Stomach (tissue), 9 donors: ENCODE data around the gene GUK1. TPM values are rescaled to one million over a fixed set of nuclear protein-coding genes. Genes with fewer than 3 reads are reported as not detected.

ENCODE experiments used
- DNase-seq, 2 donors: peaks; one replicate each; pipeline versions ENCODE4 v3.0.0 to v3.0.0-alpha.2; 2013 to 2019
- H3K27ac ChIP-seq, 5 donors: fragments of 200-600 bp in 4 of 5; sonication (generic) in 4 of 5; one replicate each; pipeline ENCODE4 v1.5.1; 2013 to 2019; ENCODE audit warnings: mild to moderate bottlenecking in 1 of 5, moderate library complexity in 1 of 5
- H3K27me3 ChIP-seq, 3 donors: fragments of 200-600 bp; sonication (generic); one replicate each; pipeline ENCODE4 v1.5.1; 2017 to 2019; ENCODE audit warnings: mixed run types in 1 of 3
- H3K36me3 ChIP-seq, 4 donors: fragments of 200-600 bp; sonication (generic); 1 replicate in 3 of 4; 2 replicates in 1 of 4; pipeline ENCODE4 v1.5.1; 2016 to 2019
- H3K4me1 ChIP-seq, 4 donors: fragments of 200-600 bp; sonication (generic); one replicate each; pipeline ENCODE4 v1.5.1; 2016 to 2019
- H3K4me3 ChIP-seq, 4 donors: fragments of 200-600 bp; sonication (generic) in 3 of 4; one replicate each; pipeline ENCODE4 v1.5.1; 2016 to 2019; ENCODE audit warnings: mild to moderate bottlenecking in 1 of 4
- H3K9me3 ChIP-seq, 4 donors: fragments of 200-600 bp; sonication (generic); one replicate each; pipeline ENCODE4 v1.5.1; 2016 to 2019
- EP300 ChIP-seq: sonication (generic); formaldehyde crosslinking; IDR thresholded peaks from one replicate; pipeline ENCODE4 v1.6.1; 2017; ENCODE audit warnings: antibody characterized with exemption
- POLR2A ChIP-seq, 4 donors: fragments of 450-650 bp; IDR thresholded peaks; one replicate each; pipeline ENCODE4 v1.6.1; 2016; ENCODE audit warnings: antibody characterized with exemption in 4 of 4, control low read depth in 2 of 4, mild to moderate bottlenecking in 1 of 4, moderate library complexity in 1 of 4
- POLR2AphosphoS5 ChIP-seq, 3 donors: sonication (generic); formaldehyde crosslinking; IDR thresholded peaks; one replicate each; pipeline ENCODE4 v1.6.1; 2016; ENCODE audit warnings: antibody characterized with exemption in 3 of 3
- WGBS, 5 donors: extraction: QIAGEN DNeasy Blood & Tissue Kit in 3 of 5; methylation state at CpG; one replicate each; pipeline versions ENCODE4 v1.1.5 to v1.1.7; 2013 to 2018; 5-methylcytosine and 5-hydroxymethylcytosine counted together
- intact Hi-C: fragments of 100-400 bp; cut with DNase I; formaldehyde crosslinking; loops from one replicate; pipeline ENCODE4 v1.15.1; 2023; ENCODE audit warnings: low total_unique reads
- polyA plus RNA-seq, 3 donors: library from polyadenylated mRNA; stranded (reverse); fragments of 200-250 nt; gene quantifications; one replicate each; pipeline ENCODE4 v1.2.3, GENCODE V29; 2013
- total RNA-seq, 5 donors: library from RNA; depleted of rRNA; stranded (reverse); fragments of >200 nt; gene quantifications; one replicate each; pipeline versions ENCODE4 v1.1.0 to v1.2.3, GENCODE V29; 2014 to 2016
- TF ChIP-seq, protein P1 (sequence below), 7 experiments: fragments of 450-650 bp in 4 of 7; fragments of 200-600 bp in 3 of 7; sonication (generic) in 3 of 7; IDR thresholded peaks; one replicate each; pipeline ENCODE4 v1.5.1; 2016 to 2019; ENCODE audit warnings: antibody characterized with exemption in 7 of 7, control low read depth in 2 of 7, mild to moderate bottlenecking in 1 of 7
- donor health status: healthy with polysubstance abuse.
- donor health status: Bipolar disorder and iron deficiency.
- donor health status: healthy.

GUK1 gene
- total and polyA plus RNA-seq, 8 donors, result 179 to 613 (median 282) TPM

DNA sequence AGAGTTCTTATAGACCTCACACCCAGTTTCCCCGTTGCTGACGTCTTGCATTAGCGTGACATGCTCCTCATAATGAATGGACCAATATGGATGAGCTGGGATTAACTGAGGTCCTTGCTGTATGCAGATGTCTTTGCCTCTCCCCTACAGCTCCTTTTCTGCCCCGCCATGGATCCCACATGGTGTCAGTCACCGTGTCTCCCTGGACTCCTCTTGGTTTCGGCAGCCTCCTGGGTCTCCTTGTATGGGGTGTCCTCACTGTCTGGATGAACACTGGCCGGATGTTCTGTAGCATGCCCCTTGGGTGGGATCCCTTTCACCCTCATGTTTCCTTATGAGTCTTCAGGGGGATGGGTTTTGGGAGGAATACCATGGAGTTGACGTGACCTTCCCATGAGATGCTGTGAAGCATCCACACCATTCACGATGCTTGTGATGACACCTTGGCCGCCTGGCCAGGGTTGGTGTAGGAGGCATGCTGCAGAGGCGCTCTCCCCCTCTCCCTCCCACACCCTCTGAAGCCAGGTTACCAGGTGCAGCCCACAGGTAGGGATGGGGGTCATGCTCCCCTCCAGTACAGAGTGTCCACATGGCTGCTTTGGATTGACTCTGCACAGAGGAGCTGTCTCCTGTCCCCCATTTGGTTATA lies 14.1 kb downstream of the GUK1 start:
- WGBS, 5 donors, result 91 to 95% (median 92%) methylated on average over 8 to 11 of the region's 11 CpGs
- H3K27me3 ChIP-seq, result peaks cover 0 to 4% (median 0%) of the 10 kb centered on the region in 3 donors
- H3K36me3 ChIP-seq, result peaks cover 0 to 7% (median 3%) of the 10 kb centered on the region in 4 donors
- H3K9me3 ChIP-seq, result no peaks in the 10 kb centered on the region
- H3K4me3 ChIP-seq, result no peak overlapping the region
- DNase-seq, result no peak
- intact Hi-C loops, result no loop called here
- no peak overlapping the region for H3K27ac ChIP-seq
- TF ChIP-seq EP300 (no peak), POLR2A (IDR thresholded peaks at IDR 0.05) (no peak), POLR2AphosphoS5 (IDR thresholded peaks at IDR 0.05) (no peak)
- TF ChIP-seq, protein P1, sequence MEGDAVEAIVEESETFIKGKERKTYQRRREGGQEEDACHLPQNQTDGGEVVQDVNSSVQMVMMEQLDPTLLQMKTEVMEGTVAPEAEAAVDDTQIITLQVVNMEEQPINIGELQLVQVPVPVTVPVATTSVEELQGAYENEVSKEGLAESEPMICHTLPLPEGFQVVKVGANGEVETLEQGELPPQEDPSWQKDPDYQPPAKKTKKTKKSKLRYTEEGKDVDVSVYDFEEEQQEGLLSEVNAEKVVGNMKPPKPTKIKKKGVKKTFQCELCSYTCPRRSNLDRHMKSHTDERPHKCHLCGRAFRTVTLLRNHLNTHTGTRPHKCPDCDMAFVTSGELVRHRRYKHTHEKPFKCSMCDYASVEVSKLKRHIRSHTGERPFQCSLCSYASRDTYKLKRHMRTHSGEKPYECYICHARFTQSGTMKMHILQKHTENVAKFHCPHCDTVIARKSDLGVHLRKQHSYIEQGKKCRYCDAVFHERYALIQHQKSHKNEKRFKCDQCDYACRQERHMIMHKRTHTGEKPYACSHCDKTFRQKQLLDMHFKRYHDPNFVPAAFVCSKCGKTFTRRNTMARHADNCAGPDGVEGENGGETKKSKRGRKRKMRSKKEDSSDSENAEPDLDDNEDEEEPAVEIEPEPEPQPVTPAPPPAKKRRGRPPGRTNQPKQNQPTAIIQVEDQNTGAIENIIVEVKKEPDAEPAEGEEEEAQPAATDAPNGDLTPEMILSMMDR (IDR thresholded peaks at IDR 0.05), result no peak
- peaks cover 23 to 41% (median 33%) of the 10 kb centered on the region in 4 donors for H3K4me1 ChIP-seq

DNA sequence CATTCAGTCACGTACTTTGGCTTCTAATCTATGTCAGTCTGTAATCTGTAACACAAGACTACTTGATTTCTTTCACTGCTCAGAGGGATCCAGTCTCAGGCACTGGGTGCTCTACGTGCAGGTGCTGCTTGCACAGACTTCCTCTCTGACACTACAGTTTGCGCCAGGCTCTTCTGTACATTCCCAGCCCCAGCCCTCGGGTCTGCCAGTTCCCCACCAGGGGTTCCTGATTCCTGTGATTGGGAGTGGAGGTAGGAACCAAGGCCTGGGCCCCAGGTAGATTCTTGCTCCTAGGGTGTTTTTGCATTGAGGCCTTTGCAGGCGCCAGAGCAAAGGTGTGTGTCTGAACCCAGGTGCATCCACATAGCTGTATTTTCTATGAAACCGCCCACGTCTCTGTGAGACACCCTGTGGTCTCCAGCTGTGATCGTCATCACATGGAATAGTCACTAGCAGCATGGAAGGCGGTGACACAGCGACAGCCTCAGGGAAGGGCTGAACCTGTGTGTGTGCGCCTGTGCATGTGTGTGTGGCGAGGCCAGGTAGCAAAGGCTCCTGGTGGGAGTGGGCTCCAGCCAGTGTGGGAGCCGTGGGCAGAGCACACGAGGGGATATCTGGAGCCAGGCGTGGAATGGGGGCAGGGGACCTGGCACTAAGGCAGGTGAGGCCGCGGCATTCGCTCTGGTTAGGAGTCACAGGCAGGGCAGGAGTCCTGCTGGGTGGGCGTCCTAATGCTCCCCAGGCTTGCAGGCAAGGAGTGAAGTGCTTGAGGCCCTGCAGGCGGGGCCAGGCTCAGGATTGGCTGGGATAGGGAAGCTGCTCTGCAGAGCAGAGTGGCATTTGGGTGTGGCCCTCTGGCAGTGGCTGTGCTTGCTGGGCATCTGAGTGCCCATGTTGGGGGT lies 14.8 kb downstream of the GUK1 start:
- peaks cover 16 to 36% (median 26%) of the 10 kb centered on the region in 4 donors for H3K4me1 ChIP-seq
- intact Hi-C loops, result no loop called here
- TF ChIP-seq EP300 (no peak), POLR2A (IDR thresholded peaks at IDR 0.05) (no peak), POLR2AphosphoS5 (IDR thresholded peaks at IDR 0.05) (no peak)
- TF ChIP-seq, protein P1 (IDR thresholded peaks at IDR 0.05), result no peak
- H3K9me3 ChIP-seq, result no peaks in the 10 kb centered on the region
- H3K36me3 ChIP-seq, result peaks cover 0 to 2% (median 0%) of the 10 kb centered on the region in 4 donors
- DNase-seq, result no peak
- WGBS, 5 donors, result 69 to 78% (median 72%) methylated on average over 19 to 20 of the region's 20 CpGs
- no peak overlapping the region for H3K4me3 ChIP-seq
- H3K27ac ChIP-seq, result no peak overlapping the region
- H3K27me3 ChIP-seq, result peaks cover 0 to 4% (median 0%) of the 10 kb centered on the region in 3 donors

- no peak for DNase-seq
- TF ChIP-seq POLR2AphosphoS5 (IDR thresholded peaks at IDR 0.05), result no peak
- TF ChIP-seq, protein P1 (IDR thresholded peaks at IDR 0.05), result no peak
- no peak for TF ChIP-seq EP300
- Histone ChIP-seq H3K27ac (no peak overlapping the region), H3K27me3 (peaks cover 0 to 4% (median 0%) of the 10 kb centered on the region in 3 donors), H3K36me3 (no peaks in the 10 kb centered on the region), H3K9me3 (no peaks in the 10 kb centered on the region), H3K4me1 (peaks cover 8 to 30% (median 16%) of the 10 kb centered on the region in 4 donors), H3K4me3 (no peak overlapping the region)
- 80 to 91% (median 87%) methylated on average over 7 to 16 of the region's 16 CpGs for WGBS, 5 donors
- intact Hi-C loops, result no loop called here
Observed at GRCh38 chr1:228155596-228156514, 15.8 kb downstream of the GUK1 start.

DNA sequence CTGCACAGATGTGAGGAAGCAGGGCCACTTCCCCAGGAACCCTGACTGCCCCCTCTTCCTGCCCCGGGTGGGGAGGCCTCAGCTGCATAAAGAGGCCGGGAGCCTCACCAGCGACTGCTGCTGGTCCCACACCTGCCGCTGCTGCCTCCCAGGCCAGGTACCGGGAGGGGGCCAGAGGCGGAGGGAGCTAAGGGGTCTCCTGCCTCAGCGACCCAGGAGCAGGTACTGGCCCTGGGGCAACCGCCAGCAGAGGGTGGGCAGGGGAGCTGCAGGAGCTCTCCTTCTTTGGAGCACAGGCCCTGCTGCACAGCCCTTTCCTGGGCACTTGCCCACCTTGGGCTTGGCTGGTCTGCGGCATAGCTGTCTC lies 16.4 kb downstream of the GUK1 start:
- Histone ChIP-seq H3K4me1 (peaks cover 3 to 26% (median 12%) of the 10 kb centered on the region in 4 donors), H3K9me3 (no peaks in the 10 kb centered on the region), H3K27me3 (peaks cover 0 to 4% (median 0%) of the 10 kb centered on the region in 3 donors), H3K4me3 (no peak overlapping the region), H3K27ac (no peak overlapping the region), H3K36me3 (no peaks in the 10 kb centered on the region)
- TF ChIP-seq POLR2AphosphoS5 (IDR thresholded peaks at IDR 0.05) (no peak), POLR2A (IDR thresholded peaks at IDR 0.05) (no peak)
- TF ChIP-seq, protein P1 (IDR thresholded peaks at IDR 0.05), result no peak
- no peak for DNase-seq
- intact Hi-C loops, result no loop called here
- 58 to 87% (median 64%) methylated on average over 3 to 9 of the region's 9 CpGs for WGBS, 5 donors
